ENCODE data around the gene SPPL3. TPM values are rescaled to one million over a fixed set of nuclear protein-coding genes. Genes with fewer than 3 reads are reported as not detected.

Gene SPPL3
- total RNA-seq, 1 donor from 2014 or later, result 51.3 TPM

DNA sequence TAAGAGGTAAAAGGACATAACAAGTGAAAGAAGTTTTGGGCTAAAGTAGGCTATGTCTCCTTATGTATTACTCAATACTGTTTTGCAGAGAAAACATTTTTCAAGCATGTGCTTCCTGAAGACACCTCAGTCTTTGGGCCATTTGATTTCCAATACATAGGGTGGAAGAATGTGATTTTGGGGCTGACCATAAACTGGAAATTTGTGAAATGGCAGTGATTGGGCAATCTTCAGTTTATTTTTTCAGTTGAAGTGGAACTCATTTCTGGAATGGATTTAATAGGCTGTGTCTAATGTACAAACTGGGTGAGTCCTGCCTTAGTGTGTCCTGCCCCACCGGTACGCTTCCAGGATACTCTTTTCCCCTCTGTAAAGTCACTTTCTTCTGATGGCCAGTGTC is 181.4 kb downstream of the SPPL3 start:
- Mint-ChIP-seq H3K27me3 (ENCODE audit: low read depth) (no peaks in the 10 kb centered on the region), H3K4me1 (ENCODE audit: low read depth) (peaks cover 31% of the 10 kb centered on the region), H3K4me3 (ENCODE audit: unreplicated experiment) (no peak overlapping the region), H3K27ac (ENCODE audit: unreplicated experiment) (no peak overlapping the region), H3K9me3 (ENCODE audit: low read depth) (no peaks in the 10 kb centered on the region), H3K36me3 (ENCODE audit: low read depth) (peaks cover 34% of the 10 kb centered on the region)
- no peak for TF ChIP-seq CTCF (IDR thresholded peaks at IDR 0.05)
- no peak for DNase-seq (ENCODE audit: low spot score)

- no peak for TF ChIP-seq CTCF (IDR thresholded peaks at IDR 0.05)
- DNase-seq (ENCODE audit: low spot score), result no peak
- H3K9me3 Mint-ChIP-seq (ENCODE audit: low read depth), result no peaks in the 10 kb centered on the region
- peaks cover 31% of the 10 kb centered on the region for H3K4me1 Mint-ChIP-seq (ENCODE audit: low read depth)
- no peak overlapping the region for H3K27ac Mint-ChIP-seq (ENCODE audit: unreplicated experiment)
- peaks cover 36% of the 10 kb centered on the region for H3K36me3 Mint-ChIP-seq (ENCODE audit: low read depth)
- H3K4me3 Mint-ChIP-seq (ENCODE audit: unreplicated experiment), result no peak overlapping the region
- H3K27me3 Mint-ChIP-seq (ENCODE audit: low read depth), result no peaks in the 10 kb centered on the region
These were observed 182.3 kb downstream of the SPPL3 start for GRCh38 chr12:120721866-120722265.

GRCh38 chr12:120720987-120721801 is 183.0 kb downstream of the SPPL3 start:
- H3K36me3 Mint-ChIP-seq (ENCODE audit: low read depth), result peaks cover 42% of the 10 kb centered on the region
- H3K27me3 Mint-ChIP-seq (ENCODE audit: low read depth), result no peaks in the 10 kb centered on the region
- peak overlapping the region; percentile 37 for H3K27ac Mint-ChIP-seq (ENCODE audit: unreplicated experiment)
- peaks cover 25% of the 10 kb centered on the region for H3K4me1 Mint-ChIP-seq (ENCODE audit: low read depth)
- no peak overlapping the region for H3K4me3 Mint-ChIP-seq (ENCODE audit: unreplicated experiment)
- no peaks in the 10 kb centered on the region for H3K9me3 Mint-ChIP-seq (ENCODE audit: low read depth)
- no peak for TF ChIP-seq CTCF (IDR thresholded peaks at IDR 0.05)
- DNase-seq (ENCODE audit: low spot score), result no peak

GRCh38 chr12:120720234-120720986 is 183.7 kb downstream of the SPPL3 start:
- Mint-ChIP-seq H3K4me1 (ENCODE audit: low read depth) (peaks cover 22% of the 10 kb centered on the region), H3K36me3 (ENCODE audit: low read depth) (peaks cover 42% of the 10 kb centered on the region), H3K27ac (ENCODE audit: unreplicated experiment) (peak overlapping the region; percentile 37), H3K4me3 (ENCODE audit: unreplicated experiment) (no peak overlapping the region), H3K27me3 (ENCODE audit: low read depth) (no peaks in the 10 kb centered on the region), H3K9me3 (ENCODE audit: low read depth) (no peaks in the 10 kb centered on the region)
- no peak for DNase-seq (ENCODE audit: low spot score)
- TF ChIP-seq CTCF (IDR thresholded peaks at IDR 0.05), result no peak

GRCh38 chr12:120719496-120720233 is 184.5 kb downstream of the SPPL3 start:
- Mint-ChIP-seq H3K9me3 (ENCODE audit: low read depth) (no peaks in the 10 kb centered on the region), H3K36me3 (ENCODE audit: low read depth) (peaks cover 44% of the 10 kb centered on the region), H3K4me3 (ENCODE audit: unreplicated experiment) (no peak overlapping the region), H3K27ac (ENCODE audit: unreplicated experiment) (peak overlapping the region; percentile 38), H3K4me1 (ENCODE audit: low read depth) (peaks cover 15% of the 10 kb centered on the region), H3K27me3 (ENCODE audit: low read depth) (no peaks in the 10 kb centered on the region)
- no peak for DNase-seq (ENCODE audit: low spot score)
- no peak for TF ChIP-seq CTCF (IDR thresholded peaks at IDR 0.05)
